Measurements from ENCODE around the gene TMEM130.

TMEM130 gene

DNA sequence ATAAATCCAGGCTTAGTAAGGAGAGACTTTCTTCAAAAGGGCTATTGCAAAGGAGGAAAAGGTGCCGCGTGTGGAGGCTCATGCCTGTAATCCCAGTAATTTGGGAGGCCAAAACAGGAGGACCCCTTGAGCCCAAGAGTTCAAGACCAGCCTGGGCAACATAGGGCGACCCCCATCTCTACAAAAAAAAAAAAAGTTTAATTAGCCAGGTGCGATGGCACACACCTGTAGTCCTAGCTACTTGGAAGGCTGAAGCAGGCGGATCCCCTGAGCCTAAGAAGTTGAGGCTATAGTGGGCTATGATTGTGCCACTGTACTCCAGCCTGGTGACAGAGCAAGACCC is 32.2 kb downstream of the TMEM130 start:
- in situ Hi-C loops (cut with HindIII; ENCODE audit: low sequenced_read_pairs), result no loop called here
- no peak for TF ChIP-seq CTCF (IDR thresholded peaks at IDR 0.05; ENCODE audit: low read depth, low read length)
- H3K4me3 ChIP-seq (ENCODE audit: low read depth, low read length), result no peak overlapping the region
- DNase-seq (ENCODE audit: low read depth, low spot score), result no peak

DNA sequence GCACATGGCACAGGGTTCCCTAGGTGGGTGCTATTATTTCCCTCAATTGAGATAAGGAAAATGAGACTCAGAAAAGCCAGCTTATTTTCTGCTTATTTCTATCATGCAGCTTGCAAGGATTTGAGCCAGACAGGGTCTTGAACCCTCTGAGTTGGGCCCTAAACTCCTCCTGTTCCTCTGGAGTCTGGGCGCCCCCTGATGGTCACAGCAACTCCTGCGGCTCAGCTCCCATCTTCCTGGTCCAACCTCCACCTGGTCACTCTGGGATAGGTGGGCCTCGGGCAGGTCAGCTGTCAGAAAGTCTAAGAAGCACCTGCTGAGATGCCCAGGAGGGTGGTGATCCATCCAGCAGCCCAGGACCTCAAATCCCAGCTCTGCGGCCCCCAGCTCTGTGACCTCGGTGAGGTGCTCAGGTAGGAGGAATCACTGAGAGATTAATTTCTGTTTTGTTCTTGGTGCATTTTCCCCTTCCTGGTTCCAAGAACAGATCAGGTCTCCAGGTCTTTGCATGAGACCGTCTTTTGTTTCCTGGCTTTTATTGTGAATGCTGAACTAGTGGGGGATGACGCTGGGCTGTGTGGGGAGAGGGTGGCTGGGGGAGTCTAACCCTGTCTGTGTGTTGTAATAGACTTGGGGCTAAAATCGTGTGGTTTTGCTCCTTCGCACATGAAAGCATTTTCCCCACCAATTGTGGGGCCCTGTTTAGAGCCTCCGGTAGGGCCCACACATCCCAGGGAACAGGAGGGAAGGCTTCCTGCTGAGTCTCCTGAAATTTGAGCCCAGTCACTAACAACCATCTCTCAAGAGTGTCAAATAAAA is 32.8 kb downstream of the TMEM130 start:
- peak; percentile 42 for DNase-seq (ENCODE audit: low read depth, low spot score)
- no peak overlapping the region for H3K4me3 ChIP-seq (ENCODE audit: low read depth, low read length)
- in situ Hi-C loops (cut with HindIII; ENCODE audit: low sequenced_read_pairs), result no loop called here
- TF ChIP-seq CTCF (IDR thresholded peaks at IDR 0.05; ENCODE audit: low read depth, low read length), result peak; percentile 82

DNA sequence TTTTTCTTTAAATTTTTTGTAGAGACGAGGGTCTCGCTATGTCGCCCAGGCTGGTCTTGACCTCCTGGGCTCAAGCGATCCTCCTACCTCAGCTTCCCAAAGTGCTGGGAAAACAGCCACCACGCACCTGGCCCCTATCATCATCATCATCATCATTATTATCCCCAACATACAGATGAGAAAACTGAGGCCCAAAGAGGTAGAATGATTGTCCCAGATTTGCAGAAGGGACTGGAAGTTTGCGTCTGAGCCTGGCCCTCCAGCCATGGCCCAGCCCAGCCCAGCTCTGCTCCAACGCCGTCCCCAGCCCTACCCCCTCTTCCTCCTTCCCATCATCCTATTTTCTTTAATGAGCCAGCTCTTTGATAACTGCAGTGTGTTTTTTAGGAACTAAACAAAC is 34.9 kb downstream of the TMEM130 start:
- no peak for DNase-seq (ENCODE audit: low read depth, low spot score)
- no peak for TF ChIP-seq CTCF (IDR thresholded peaks at IDR 0.05; ENCODE audit: low read depth, low read length)
- H3K4me3 ChIP-seq (ENCODE audit: low read depth, low read length), result no peak overlapping the region
- in situ Hi-C loops (cut with HindIII; ENCODE audit: low sequenced_read_pairs), result no loop called here

- H3K4me3 ChIP-seq (ENCODE audit: low read depth, low read length), result no peak overlapping the region
- no peak for TF ChIP-seq CTCF (IDR thresholded peaks at IDR 0.05; ENCODE audit: low read depth, low read length)
- in situ Hi-C loops (cut with HindIII; ENCODE audit: low sequenced_read_pairs), result no loop called here
- no peak for DNase-seq (ENCODE audit: low read depth, low spot score)
Observed at GRCh38 chr7:98833022-98833421, 36.8 kb downstream of the TMEM130 start.

DNA sequence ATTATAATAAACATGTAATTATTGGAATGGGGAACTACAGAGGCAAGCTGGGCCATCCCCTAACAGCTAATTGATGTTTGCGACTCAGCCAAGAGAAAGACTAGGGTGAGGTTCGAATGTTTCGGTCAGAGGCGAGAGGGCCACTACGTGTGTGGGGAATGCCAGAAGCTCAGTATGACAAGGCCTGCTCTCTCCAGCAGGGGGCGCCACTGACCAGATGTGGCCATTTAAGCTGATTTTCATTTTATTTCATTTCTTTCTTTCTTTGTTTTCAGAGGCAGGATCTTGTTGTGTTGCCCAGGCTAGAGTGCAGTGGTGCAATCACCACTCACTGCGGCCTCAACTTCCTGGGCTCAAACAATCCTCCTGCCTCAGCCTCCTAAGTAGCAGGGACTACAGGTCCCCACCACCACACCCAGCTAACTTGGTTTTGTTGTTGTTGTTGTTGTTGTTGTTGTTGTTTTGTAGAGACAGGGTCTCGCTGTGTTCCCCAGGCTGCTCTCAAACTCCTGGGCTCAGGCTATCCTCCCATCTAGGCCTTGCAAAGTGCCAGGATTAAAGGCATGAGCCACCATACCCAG is 38.1 kb downstream of the TMEM130 start:
- peak; percentile 17 for DNase-seq (ENCODE audit: low read depth, low spot score)
- TF ChIP-seq CTCF (IDR thresholded peaks at IDR 0.05; ENCODE audit: low read depth, low read length), result peak; percentile 64
- in situ Hi-C loops (cut with HindIII; ENCODE audit: low sequenced_read_pairs), result no loop called here

DNA sequence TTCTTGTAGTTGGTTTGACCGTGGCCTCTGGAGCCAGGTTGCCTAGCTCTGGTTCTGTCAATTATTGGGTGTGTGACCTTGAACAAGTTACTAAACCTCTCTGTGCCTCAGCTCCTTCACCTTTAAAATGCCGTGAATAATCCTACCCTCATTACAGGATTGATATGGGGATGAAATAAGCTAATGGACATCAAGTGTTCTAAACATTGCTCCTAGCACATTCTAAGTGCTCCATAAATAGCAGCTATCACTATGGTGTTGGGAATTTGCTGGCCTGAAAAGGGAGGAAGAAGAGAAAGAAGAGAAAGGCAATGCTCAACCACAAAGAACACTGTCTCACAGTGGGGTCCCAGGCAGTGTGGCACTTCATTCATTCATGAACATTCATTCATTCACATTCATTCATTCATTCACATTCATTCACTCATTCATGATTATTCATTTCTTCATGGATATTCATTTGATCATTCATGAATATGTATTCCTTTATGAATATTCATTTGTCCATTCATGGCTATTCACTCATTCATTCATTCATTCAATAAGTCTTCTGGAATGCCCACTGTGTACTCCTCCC is 38.8 kb downstream of the TMEM130 start:
- no peak for DNase-seq (ENCODE audit: low read depth, low spot score)
- in situ Hi-C loops (cut with HindIII; ENCODE audit: low sequenced_read_pairs), result no loop called here
- TF ChIP-seq CTCF (IDR thresholded peaks at IDR 0.05; ENCODE audit: low read depth, low read length), result no peak
- no peak overlapping the region for H3K4me3 ChIP-seq (ENCODE audit: low read depth, low read length)

More for the DNA sequence above, 38.1 kb downstream of the TMEM130 start:
- no peak overlapping the region for H3K4me3 ChIP-seq (ENCODE audit: low read depth, low read length)
